CD14-positive monocyte (primary cell): ENCODE results near the gene ZNF454. TPM values are rescaled to one million over a fixed set of nuclear protein-coding genes. Genes with fewer than 3 reads are reported as not detected.

Experiments
- DNase-seq, 3 donors: peaks; one replicate each; pipeline ENCODE4 v3.0.0-alpha.2; 2011 to 2022
- H2AFZ ChIP-seq: 2 replicates; pipeline ENCODE4 v1.6.0; 2012; ENCODE audit warnings: mild to moderate bottlenecking, low read depth, low read length, inconsistent platforms; ENCODE audit not compliant: insufficient read depth, poor library complexity, severe bottlenecking
- H3K27ac ChIP-seq, 2 donors: 1 replicate in 1 of 2; 2 replicates in 1 of 2; pipeline ENCODE4 v1.5.1; 2012 to 2013; ENCODE audit warnings: low read length in 2 of 2, control low read depth in 1 of 2, inconsistent platforms in 1 of 2, low read depth in 1 of 2, mild to moderate bottlenecking in 1 of 2
- H3K27me3 ChIP-seq, 2 donors: one replicate each; pipeline versions ENCODE4 v1.6.0 to v1.6.1; 2011 to 2013; ENCODE audit warnings: low read length in 2 of 2; ENCODE audit not compliant: control insufficient read depth in 2 of 2, insufficient read depth in 2 of 2
- H3K36me3 ChIP-seq, 2 donors: replicated peaks in 1 of 2; 1 replicate in 1 of 2; 2 replicates in 1 of 2; pipeline versions ENCODE4 v1.5.1 to v1.6.1; 2012 to 2013; ENCODE audit warnings: low read length in 2 of 2, control low read depth in 1 of 2, inconsistent platforms in 1 of 2, mild to moderate bottlenecking in 1 of 2; ENCODE audit not compliant: insufficient read depth in 2 of 2, control insufficient read depth in 1 of 2
- H3K4me1 ChIP-seq, 2 donors: 1 replicate in 1 of 2; 2 replicates in 1 of 2; pipeline versions ENCODE4 v1.5.1 to v1.6.1; 2012 to 2013; ENCODE audit warnings: low read length in 2 of 2, control low read depth in 1 of 2, inconsistent platforms in 1 of 2, mild to moderate bottlenecking in 1 of 2, moderate library complexity in 1 of 2; ENCODE audit not compliant: insufficient read depth in 2 of 2, control insufficient read depth in 1 of 2
- H3K4me2 ChIP-seq: replicated peaks from 2 replicates; pipeline ENCODE3; 2012; ENCODE audit warnings: low read length, moderate library complexity, mild to moderate bottlenecking; ENCODE audit not compliant: poor library complexity, severe bottlenecking; ENCODE audit errors: extremely low read depth
- H3K4me3 ChIP-seq, 3 experiments: fragments of 200-600 bp in 1 of 3; sonication (generic) in 1 of 3; replicated peaks in 1 of 3; 1 replicate in 2 of 3; 2 replicates in 1 of 3; pipeline ENCODE4 v1.5.1; 2011 to 2013; ENCODE audit warnings: low read length in 3 of 3, mild to moderate bottlenecking in 3 of 3, control low read depth in 2 of 3, low read depth in 2 of 3, inconsistent platforms in 1 of 3, moderate library complexity in 1 of 3
- H3K79me2 ChIP-seq: 2 replicates; pipeline ENCODE4 v1.6.0; 2012; ENCODE audit warnings: mild to moderate bottlenecking, control low read depth, inconsistent platforms, low read length, moderate library complexity; ENCODE audit not compliant: insufficient read depth
- H3K9ac ChIP-seq: 2 replicates; pipeline ENCODE4 v1.6.0; 2017; ENCODE audit warnings: low read length, mild to moderate bottlenecking; ENCODE audit not compliant: insufficient read depth, poor library complexity, severe bottlenecking
- H3K9me3 ChIP-seq, 2 donors: replicated peaks in 1 of 2; 1 replicate in 1 of 2; 2 replicates in 1 of 2; pipeline versions ENCODE4 v1.5.1 to v1.6.1; 2012 to 2013; ENCODE audit warnings: low read length in 2 of 2, control low read depth in 1 of 2; ENCODE audit not compliant: control insufficient read depth in 1 of 2, insufficient read depth in 1 of 2
- H4K20me1 ChIP-seq: 2 replicates; pipeline ENCODE4 v1.6.0; 2012; ENCODE audit warnings: mild to moderate bottlenecking, low read length, control low read depth, moderate library complexity; ENCODE audit not compliant: insufficient read depth
- H3K27ac Mint-ChIP-seq, 7 donors: one replicate each; pipeline ENCODE4 v1.8.0; 2020; ENCODE audit warnings: mild to moderate bottlenecking in 7 of 7, mixed read lengths in 7 of 7, moderate library complexity in 6 of 7, inconsistent platforms in 2 of 7
- H3K27me3 Mint-ChIP-seq, 3 donors: one replicate each; pipeline ENCODE4 v1.8.0; 2021 to 2022; ENCODE audit warnings: low read depth in 3 of 3, mild to moderate bottlenecking in 3 of 3, mixed read lengths in 3 of 3, moderate library complexity in 3 of 3, inconsistent platforms in 1 of 3
- H3K36me3 Mint-ChIP-seq, 2 donors: one replicate each; pipeline ENCODE4 v1.8.0; 2020; ENCODE audit warnings: mixed read lengths in 2 of 2, inconsistent platforms in 1 of 2, mild to moderate bottlenecking in 1 of 2
- H3K4me1 Mint-ChIP-seq: one replicate; pipeline ENCODE4 v1.8.0; 2020; ENCODE audit warnings: mild to moderate bottlenecking, mixed read lengths
- H3K4me3 Mint-ChIP-seq, 2 donors: one replicate each; pipeline ENCODE4 v1.8.0; 2020; ENCODE audit warnings: mild to moderate bottlenecking in 2 of 2, mixed read lengths in 2 of 2, moderate library complexity in 1 of 2
- H3K9me3 Mint-ChIP-seq, 7 donors: one replicate each; pipeline ENCODE4 v1.8.0; 2020 to 2022; ENCODE audit warnings: mixed read lengths in 7 of 7, mild to moderate bottlenecking in 6 of 7, moderate library complexity in 6 of 7, inconsistent platforms in 2 of 7
- CTCF ChIP-seq: fragments of 200-600 bp; IDR thresholded peaks from one replicate; pipeline ENCODE4 v1.8.0; 2022; ENCODE audit warnings: antibody characterized with exemption, mild to moderate bottlenecking
- WGBS: methylation state at CpG from one replicate; pipeline ENCODE4 v1.1.5; 2013; ENCODE audit warnings: missing lambda C conversion rate; ENCODE audit not compliant: insufficient coverage; 5-methylcytosine and 5-hydroxymethylcytosine counted together
- intact Hi-C, 2 donors: fragments of 100-400 bp; cut with micrococcal nuclease; formaldehyde crosslinking; loops; one replicate each; pipeline versions ENCODE4 v1.15.0 to v1.15.1; 2023
- polyA plus RNA-seq, 3 donors: library from polyadenylated mRNA; depleted of rRNA in 1 of 3; unstranded in 2 of 3; stranded (reverse) in 1 of 3; fragments of 300-500 nt in 2 of 3; fragments of >200 nt in 1 of 3; fragmentation: Illumina TruSeq in 2 of 3; gene quantifications; 1 replicate in 2 of 3; 2 replicates in 1 of 3; pipeline ENCODE4 v1.2.3, GENCODE V29; 2012 to 2021

The ZNF454 gene
- polyA plus RNA-seq, 3 donors: not detected

GRCh38 chr5:178994580-178995340, 53.8 kb downstream of the ZNF454 start, which contains the start of gene GRM6:
GRM6 (minus strand) TSS chr5:178995320; CDS start chr5:178994944, 376 bp downstream.
- Histone ChIP-seq H2AFZ (no peak within 1 kb of the TSS), H3K79me2 (no peaks in the 10 kb centered on the region), H3K27ac (no peak within 1 kb of the TSS), H3K4me1 (no peaks in the 10 kb centered on the region), H3K36me3 (no peaks in the 10 kb centered on the region), H3K4me3 (no peak within 1 kb of the TSS), H3K9me3 (peaks cover 43 to 49% of the 10 kb centered on the region in 2 donors), H3K4me2 (no peak within 1 kb of the TSS), H3K27me3 (peaks cover 0 to 35% of the 10 kb centered on the region in 2 donors), H3K9ac (no peak within 1 kb of the TSS), H4K20me1 (no peaks in the 10 kb centered on the region)
- Mint-ChIP-seq H3K9me3 (peaks cover 28 to 68% (median 50%) of the 10 kb centered on the region in 7 donors), H3K36me3 (no peaks in the 10 kb centered on the region), H3K27me3 (peaks cover 33 to 48% (median 38%) of the 10 kb centered on the region in 3 donors), H3K4me3 (peak within 1 kb of the TSS in 1 of 2 donors; percentile 77), H3K4me1 (no peaks in the 10 kb centered on the region), H3K27ac (no peak within 1 kb of the TSS)
- intact Hi-C loops: no loop called here
- TF ChIP-seq CTCF: no peak
- 1% methylated on average over 86 of the region's 97 CpGs for WGBS
- no peak for DNase-seq

GRCh38 chr5:178995341-178995690, 54.3 kb downstream of the ZNF454 start:
- no peak overlapping the region for H3K4me3 ChIP-seq
- peak overlapping the region in 1 of 2 donors; percentile 64 for H3K4me3 Mint-ChIP-seq
- H2AFZ ChIP-seq: no peak overlapping the region
- H3K27ac ChIP-seq: no peak overlapping the region
- H3K27me3 Mint-ChIP-seq: peaks cover 33 to 48% (median 38%) of the 10 kb centered on the region in 3 donors
- H3K27me3 ChIP-seq: peaks cover 0 to 35% of the 10 kb centered on the region in 2 donors
- peaks cover 40 to 48% of the 10 kb centered on the region in 2 donors for H3K9me3 ChIP-seq
- no peak overlapping the region for H3K9ac ChIP-seq
- no peaks in the 10 kb centered on the region for H3K36me3 Mint-ChIP-seq
- no peaks in the 10 kb centered on the region for H3K4me1 ChIP-seq
- no peaks in the 10 kb centered on the region for H3K36me3 ChIP-seq
- 37% methylated on average over 3 of the region's 6 CpGs for WGBS
- H3K4me1 Mint-ChIP-seq: no peaks in the 10 kb centered on the region
- no peaks in the 10 kb centered on the region for H4K20me1 ChIP-seq
- H3K79me2 ChIP-seq: no peaks in the 10 kb centered on the region
- peaks cover 26 to 68% (median 48%) of the 10 kb centered on the region in 7 donors for H3K9me3 Mint-ChIP-seq
- H3K27ac Mint-ChIP-seq: no peak overlapping the region
- H3K4me2 ChIP-seq: no peak overlapping the region
- DNase-seq: no peak
- TF ChIP-seq CTCF: no peak
- intact Hi-C loops: no loop called here
